Prostate gland (tissue), 2 donors: ENCODE results near the gene CD47. TPM values are rescaled to one million over a fixed set of nuclear protein-coding genes. Genes with fewer than 3 reads are reported as not detected.

Experiments used
- DNase-seq: peaks from one replicate; pipeline ENCODE4 v3.0.0-alpha.2; 2019; ENCODE audit warnings: low spot score
- H3K27ac ChIP-seq, 2 donors: fragments of 200-600 bp; sonication (generic); 2 replicates each; pipeline ENCODE4 v1.5.1; 2017 to 2019
- H3K27me3 ChIP-seq: fragments of 200-600 bp; sonication (generic); replicated peaks from 2 replicates; pipeline ENCODE4 v1.5.1; 2019; ENCODE audit not compliant: insufficient read depth
- H3K36me3 ChIP-seq, 2 donors: fragments of 200-600 bp; sonication (generic); 1 replicate in 1 of 2; 2 replicates in 1 of 2; pipeline versions ENCODE4 v1.5.1 to v1.8.1; 2017 to 2019
- H3K4me1 ChIP-seq: fragments of 200-600 bp; sonication (generic); replicated peaks from 2 replicates; pipeline ENCODE4 v1.5.1; 2019
- H3K4me3 ChIP-seq, 2 donors: fragments of 200-600 bp; sonication (generic); 2 replicates each; pipeline ENCODE4 v1.5.1; 2017 to 2019
- H3K9me3 ChIP-seq: fragments of 200-600 bp; sonication (generic); 2 replicates; pipeline ENCODE4 v1.5.1; 2017
- CTCF ChIP-seq, 4 experiments: fragments of 200-600 bp in 2 of 4; fragments of 450-650 bp in 2 of 4; sonication (generic) in 2 of 4; IDR thresholded peaks; 1 replicate in 3 of 4; 2 replicates in 1 of 4; pipeline ENCODE4 v1.5.1; 2016 to 2019; ENCODE audit warnings: antibody characterized with exemption in 4 of 4, mild to moderate bottlenecking in 2 of 4, moderate library complexity in 2 of 4
- POLR2A ChIP-seq: fragments of 450-650 bp; IDR thresholded peaks from one replicate; pipeline ENCODE4 v1.6.1; 2016; ENCODE audit warnings: antibody characterized with exemption, mild to moderate bottlenecking
- POLR2AphosphoS5 ChIP-seq: sonication (generic); formaldehyde crosslinking; IDR thresholded peaks from one replicate; pipeline ENCODE4 v1.6.1; 2017; ENCODE audit warnings: antibody characterized with exemption
- WGBS: methylation state at CpG from one replicate; pipeline ENCODE4 v1.1.5; 2018; 5-methylcytosine and 5-hydroxymethylcytosine counted together
- intact Hi-C: fragments of 100-400 bp; cut with DNase I; formaldehyde crosslinking; loops from one replicate; pipeline ENCODE4 v1.14.2; 2022
- total RNA-seq, 2 donors: library from RNA; depleted of rRNA; stranded (reverse); fragments of >200 nt; gene quantifications; one replicate each; pipeline ENCODE4 v1.1.0, GENCODE V29; 2016

Gene CD47
- total RNA-seq, 2 donors from 2014 or later, result 90.1 to 197 TPM

GRCh38 chr3:107995823-107996222, 95.0 kb downstream of the CD47 start:
- intact Hi-C loops, result no loop called here
- H3K4me3 ChIP-seq, result no peak overlapping the region
- no peaks in the 10 kb centered on the region for H3K36me3 ChIP-seq
- no peaks in the 10 kb centered on the region for H3K4me1 ChIP-seq
- H3K27ac ChIP-seq, result no peak overlapping the region
- no peaks in the 10 kb centered on the region for H3K9me3 ChIP-seq
- no peaks in the 10 kb centered on the region for H3K27me3 ChIP-seq
- 90% methylated on average over 4 of the region's 4 CpGs for WGBS
- TF ChIP-seq POLR2A (no peak), POLR2AphosphoS5 (no peak), CTCF (IDR thresholded peaks at IDR 0.05) (no peak)
- DNase-seq, result no peak

GRCh38 chr3:107994956-107995715, 95.7 kb downstream of the CD47 start:
- H3K4me1 ChIP-seq, result no peaks in the 10 kb centered on the region
- H3K36me3 ChIP-seq, result no peaks in the 10 kb centered on the region
- WGBS, result 77% methylated on average over 4 of the region's 4 CpGs

GRCh38 chr3:107994181-107994580, 96.7 kb downstream of the CD47 start:
- Histone ChIP-seq H3K9me3 (no peaks in the 10 kb centered on the region), H3K4me1 (no peaks in the 10 kb centered on the region), H3K4me3 (no peak overlapping the region), H3K27me3 (no peaks in the 10 kb centered on the region), H3K27ac (no peak overlapping the region), H3K36me3 (no peaks in the 10 kb centered on the region)
- 78% methylated on average over 2 of the region's 2 CpGs for WGBS
- DNase-seq, result no peak
- intact Hi-C loops, result no loop called here
- TF ChIP-seq POLR2A, result no peak
- no peak for TF ChIP-seq CTCF (IDR thresholded peaks at IDR 0.05)
- no peak for TF ChIP-seq POLR2AphosphoS5

More at GRCh38 chr3:107994956-107995715, 95.7 kb downstream of the CD47 start:
- H3K4me3 ChIP-seq, result no peak overlapping the region
- no peak for TF ChIP-seq POLR2A
- no peak for TF ChIP-seq POLR2AphosphoS5
- no peak for TF ChIP-seq CTCF (IDR thresholded peaks at IDR 0.05)
- no peaks in the 10 kb centered on the region for H3K9me3 ChIP-seq
- no peak for DNase-seq
- H3K27ac ChIP-seq, result no peak overlapping the region
- no peaks in the 10 kb centered on the region for H3K27me3 ChIP-seq
- intact Hi-C loops, result no loop called here

- Histone ChIP-seq H3K36me3 (no peaks in the 10 kb centered on the region), H3K27ac (no peak overlapping the region), H3K4me1 (no peaks in the 10 kb centered on the region), H3K9me3 (no peaks in the 10 kb centered on the region), H3K4me3 (no peak overlapping the region), H3K27me3 (no peaks in the 10 kb centered on the region)
- 87% methylated on average over 1 of the region's 1 CpG for WGBS
- DNase-seq, result no peak
- intact Hi-C loops, result no loop called here
- TF ChIP-seq CTCF (IDR thresholded peaks at IDR 0.05), result no peak
- no peak for TF ChIP-seq POLR2AphosphoS5
- TF ChIP-seq POLR2A, result no peak
Measured at GRCh38 chr3:107993771-107994170, 97.1 kb downstream of the CD47 start.

Other genes starting within 250 kb of the CD47 start
- 100 to 1,000 TPM in 1 of 2 donors, 10 to 100 TPM in 1; 88.8 to 163 TPM for gene IFT57, start 131.4 kb upstream of the CD47 start, total RNA-seq
- gene HHLA2, start 205.5 kb upstream of the CD47 start, total RNA-seq, result 1 to 10 TPM in 1 of 2 donors, under 1 TPM in 1; 0.82 to 2.6 TPM